Hematopoietic multipotent progenitor cell treated with erythropoietin and hydrocortisone succinate and interleukin-3 and kit ligand, for 6 days (in vitro differentiated cells): ENCODE data around the gene SPI1.

Experiments used
- DNase-seq: peaks from one replicate; pipeline ENCODE4 v3.0.0-alpha.2; 2015

SPI1 gene

GRCh38 chr11:47387944-47388696 is 9.8 kb upstream of the SPI1 start:
- peak; percentile 65 for DNase-seq

- DNase-seq: no peak
Observed at GRCh38 chr11:47384498-47384897, 6.2 kb upstream of the SPI1 start.

GRCh38 chr11:47383071-47383470 is 4.7 kb upstream of the SPI1 start:
- no peak for DNase-seq

GRCh38 chr11:47380078-47380477 is 1.7 kb upstream of the SPI1 start:
- no peak for DNase-seq

GRCh38 chr11:47379317-47379716 is 970 bp upstream of the SPI1 start:
- DNase-seq: no peak

GRCh38 chr11:47378836-47379170 is 456 bp upstream of the SPI1 start:
- DNase-seq: no peak

- peak; percentile 67 for DNase-seq
Observed at GRCh38 chr11:47377571-47378009, 757 bp downstream of the SPI1 start.

GRCh38 chr11:47376525-47377371 is 1.6 kb downstream of the SPI1 start:
- peak; percentile 74 for DNase-seq

- no peak for DNase-seq
Observed at GRCh38 chr11:47376107-47376524, 2.2 kb downstream of the SPI1 start.

- DNase-seq: no peak
Observed at GRCh38 chr11:47375546-47376085, 2.7 kb downstream of the SPI1 start.

- DNase-seq: no peak
Observed at GRCh38 chr11:47375020-47375419, 3.3 kb downstream of the SPI1 start.

GRCh38 chr11:47374720-47375019 is 3.7 kb downstream of the SPI1 start:
- no peak for DNase-seq

- peak; percentile 88 for DNase-seq
Observed at GRCh38 chr11:47373876-47374719, 4.2 kb downstream of the SPI1 start.

- no peak for DNase-seq
Observed at GRCh38 chr11:47372422-47372821, 5.9 kb downstream of the SPI1 start.

GRCh38 chr11:47369676-47370075 is 8.7 kb downstream of the SPI1 start:
- DNase-seq: no peak

GRCh38 chr11:47366020-47366490 is 12.3 kb downstream of the SPI1 start:
- no peak for DNase-seq

- DNase-seq: no peak
Observed at GRCh38 chr11:47361419-47361818, 16.9 kb downstream of the SPI1 start.

GRCh38 chr11:47360341-47360740 is 18.0 kb downstream of the SPI1 start:
- DNase-seq: no peak

- peak; percentile 66 for DNase-seq
Observed at GRCh38 chr11:47359586-47359985, 18.8 kb downstream of the SPI1 start.

- no peak for DNase-seq
Observed at GRCh38 chr11:47359162-47359561, 19.2 kb downstream of the SPI1 start.

- no peak for DNase-seq
Observed at GRCh38 chr11:47358731-47359051, 19.7 kb downstream of the SPI1 start.

- DNase-seq: no peak
Observed at GRCh38 chr11:47357985-47358730, 20.2 kb downstream of the SPI1 start.

GRCh38 chr11:47356998-47357329 is 21.4 kb downstream of the SPI1 start:
- no peak for DNase-seq
